ENCODE measurements around the gene ZNF337. TPM values are rescaled to one million over a fixed set of nuclear protein-coding genes. Genes with fewer than 3 reads are reported as not detected.
"Not testable (repeated sequence)": the region's sequence is repeated elsewhere in the genome, so short reads cannot be mapped to it uniquely, and the experiment has no call there.

ZNF337 gene
- total and polyA plus RNA-seq, 3 experiments from 2014 or later, result 12.5 to 15.4 (median 12.7) TPM

GRCh38 chr20:25632940-25633790 is 63.5 kb downstream of the ZNF337 start:
- peaks cover 0 to 3% of the 10 kb centered on the region in 2 donors for H3K27me3 Mint-ChIP-seq
- no peaks in the 10 kb centered on the region for H3K9me3 ChIP-seq (ENCODE audit: low read length)
- no peak overlapping the region for H3K27ac Mint-ChIP-seq
- no peak for DNase-seq
- CTCF ChIA-PET, result no interaction called here
- peaks cover 10 to 37% (median 27%) of the 10 kb centered on the region in 3 donors for H3K36me3 Mint-ChIP-seq
- H3K4me1 Mint-ChIP-seq, result no peaks in the 10 kb centered on the region
- no peaks in the 10 kb centered on the region for H3K4me1 ChIP-seq (ENCODE audit: insufficient read depth, low read length)
- H3K4me3 Mint-ChIP-seq, result no peak overlapping the region
- H3K27me3 ChIP-seq (ENCODE audit: insufficient read depth, low read length, poor library complexity, severe bottlenecking), result no peaks in the 10 kb centered on the region
- POLR2A ChIA-PET, result no interaction called here
- H3K27ac ChIP-seq (ENCODE audit: low read depth, low read length), result no peak overlapping the region
- H3K4me3 ChIP-seq (ENCODE audit: low read length), result no peak overlapping the region
- H3K9me3 Mint-ChIP-seq, result peaks cover 2 to 15% (median 6%) of the 10 kb centered on the region in 5 donors
- H3K36me3 ChIP-seq (ENCODE audit: insufficient read depth, low read length), result no peaks in the 10 kb centered on the region

GRCh38 chr20:25630615-25631014 is 66.0 kb downstream of the ZNF337 start:
- H3K27me3 Mint-ChIP-seq; H3K27ac ChIP-seq (ENCODE audit: low read depth, low read length); H3K4me1 ChIP-seq (ENCODE audit: insufficient read depth, low read length); H3K9me3 Mint-ChIP-seq; H3K27me3 ChIP-seq (ENCODE audit: insufficient read depth, low read length, poor library complexity, severe bottlenecking); DNase-seq; POLR2A ChIA-PET; H3K4me1 Mint-ChIP-seq; H3K9me3 ChIP-seq (ENCODE audit: low read length); H3K4me3 Mint-ChIP-seq; H3K4me3 ChIP-seq (ENCODE audit: low read length); CTCF ChIA-PET; H3K36me3 ChIP-seq (ENCODE audit: insufficient read depth, low read length): not testable (repeated sequence)
- peaks cover 2 to 21% (median 9%) of the 10 kb centered on the region in 3 donors for H3K36me3 Mint-ChIP-seq
- H3K27ac Mint-ChIP-seq, result peak overlapping the region in 1 of 8 donors; percentile 6

GRCh38 chr20:25629816-25630499 is 66.7 kb downstream of the ZNF337 start:
- H3K4me1 Mint-ChIP-seq, result no peaks in the 10 kb centered on the region
- no peak overlapping the region for H3K27ac ChIP-seq (ENCODE audit: low read depth, low read length)
- no peaks in the 10 kb centered on the region for H3K4me1 ChIP-seq (ENCODE audit: insufficient read depth, low read length)
- H3K4me3 ChIP-seq (ENCODE audit: low read length), result no peak overlapping the region
- H3K36me3 Mint-ChIP-seq, result peaks cover 2 to 16% (median 4%) of the 10 kb centered on the region in 3 donors
- no peaks in the 10 kb centered on the region for H3K9me3 ChIP-seq (ENCODE audit: low read length)
- H3K27me3 Mint-ChIP-seq, result peaks cover 0 to 2% of the 10 kb centered on the region in 2 donors
- H3K27me3 ChIP-seq (ENCODE audit: insufficient read depth, low read length, poor library complexity, severe bottlenecking), result no peaks in the 10 kb centered on the region
- POLR2A ChIA-PET, result no interaction called here
- no peaks in the 10 kb centered on the region for H3K36me3 ChIP-seq (ENCODE audit: insufficient read depth, low read length)
- no peak for DNase-seq
- H3K27ac Mint-ChIP-seq, result no peak overlapping the region
- peak overlapping the region in 1 of 7 donors; percentile 31 for H3K4me3 Mint-ChIP-seq
- H3K9me3 Mint-ChIP-seq, result peaks cover 0 to 2% (median 0%) of the 10 kb centered on the region in 5 donors
- CTCF ChIA-PET, result no interaction called here

DNA sequence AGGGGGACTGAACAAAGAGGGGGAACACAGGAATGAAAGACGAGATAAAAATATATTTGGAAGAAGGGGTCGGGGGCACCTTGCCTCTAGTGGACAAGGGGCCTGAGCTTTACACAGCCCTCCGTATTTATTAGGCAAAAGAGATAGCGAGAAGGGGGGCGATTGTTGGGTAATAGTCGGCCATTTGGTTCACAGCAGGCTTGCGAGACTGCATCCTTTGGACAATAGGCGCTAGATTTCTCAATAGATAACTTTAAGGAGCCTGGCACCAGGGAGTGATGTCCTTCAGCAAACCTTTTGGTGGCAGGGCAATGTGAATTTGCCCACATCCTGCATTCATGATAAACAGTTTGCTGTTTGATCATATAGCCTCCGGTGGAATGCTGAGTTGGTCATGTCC is 69.9 kb downstream of the ZNF337 start:
- H3K9me3 Mint-ChIP-seq, result peaks cover 0 to 2% (median 0%) of the 10 kb centered on the region in 5 donors
- no peak overlapping the region for H3K27ac ChIP-seq (ENCODE audit: low read depth, low read length)
- H3K27ac Mint-ChIP-seq, result no peak overlapping the region
- CTCF ChIA-PET, result no interaction called here
- H3K4me3 Mint-ChIP-seq, result peak overlapping the region in 1 of 7 donors; percentile 64
- H3K4me3 ChIP-seq (ENCODE audit: low read length), result no peak overlapping the region
- no peak for DNase-seq
- peaks cover 0 to 3% of the 10 kb centered on the region in 2 donors for H3K27me3 Mint-ChIP-seq
- POLR2A ChIA-PET, result no interaction called here
- peaks cover 19 to 23% (median 19%) of the 10 kb centered on the region in 3 donors for H3K4me1 Mint-ChIP-seq
- peaks cover 13% of the 10 kb centered on the region for H3K4me1 ChIP-seq (ENCODE audit: insufficient read depth, low read length)
- no peaks in the 10 kb centered on the region for H3K36me3 ChIP-seq (ENCODE audit: insufficient read depth, low read length)
- peaks cover 0 to 8% (median 6%) of the 10 kb centered on the region in 3 donors for H3K36me3 Mint-ChIP-seq
- no peaks in the 10 kb centered on the region for H3K9me3 ChIP-seq (ENCODE audit: low read length)
- no peaks in the 10 kb centered on the region for H3K27me3 ChIP-seq (ENCODE audit: insufficient read depth, low read length, poor library complexity, severe bottlenecking)

GRCh38 chr20:25624500-25624939 is 72.1 kb downstream of the ZNF337 start:
- ChIA-PET CTCF (interaction anchor here (1.4 kb wide), 1 partner anchor 9 kb away, joined by 4 read pairs; no protein-coding TSS in a partner anchor), POLR2A (no interaction called here)
- Mint-ChIP-seq H3K9me3 (peaks cover 0 to 2% (median 0%) of the 10 kb centered on the region in 5 donors), H3K36me3 (peaks cover 0 to 6% (median 5%) of the 10 kb centered on the region in 3 donors), H3K4me3 (peak overlapping the region; percentile 88 to 98 (median 96)), H3K27me3 (peaks cover 0 to 1% of the 10 kb centered on the region in 2 donors), H3K4me1 (peaks cover 19 to 24% (median 22%) of the 10 kb centered on the region in 3 donors), H3K27ac (peak overlapping the region; percentile 87 to 97 (median 92))
- no peaks in the 10 kb centered on the region for H3K9me3 ChIP-seq (ENCODE audit: low read length)
- H3K27ac ChIP-seq (ENCODE audit: low read depth, low read length), result peak overlapping the region; percentile 79
- no peaks in the 10 kb centered on the region for H3K27me3 ChIP-seq (ENCODE audit: insufficient read depth, low read length, poor library complexity, severe bottlenecking)
- no peak for DNase-seq
- H3K4me1 ChIP-seq (ENCODE audit: insufficient read depth, low read length), result peaks cover 13% of the 10 kb centered on the region
- H3K36me3 ChIP-seq (ENCODE audit: insufficient read depth, low read length), result no peaks in the 10 kb centered on the region
- peak overlapping the region; percentile 88 for H3K4me3 ChIP-seq (ENCODE audit: low read length)

Other genes with a start within 250 kb of the ZNF337 start
- 1 to 10 TPM in 1 of 2 experiments, under 1 TPM in 1; 0.77 to 1.5 TPM for gene NINL, start 111.3 kb downstream of the ZNF337 start, total RNA-seq
- gene NINL, start 111.3 kb downstream of the ZNF337 start, polyA plus RNA-seq, result 0.64 TPM
- gene NANP, start 72.8 kb downstream of the ZNF337 start, total RNA-seq, result 1 to 10 TPM; 5.4 to 6.2 TPM
- gene NANP, start 72.8 kb downstream of the ZNF337 start, polyA plus RNA-seq, result 0.87 TPM